H1 (cell line): ENCODE results near the gene JMJD1C. TPM values are rescaled to one million over a fixed set of nuclear protein-coding genes. Genes with fewer than 3 reads are reported as not detected.

Experiments used
- CTCF ChIA-PET: fragments of 300-600 bp; sonication (Branson Sonifier 250); formaldehyde crosslinking; loops from one replicate; lab custom pipeline; 2021; ENCODE audit not compliant: partially characterized antibody; lab: Charles Lee
- POLR2A ChIA-PET: fragments of 300-600 bp; sonication (Branson Sonifier 250); formaldehyde crosslinking; loops from one replicate; lab custom pipeline; 2021; ENCODE audit warnings: inconsistent platforms; ENCODE audit not compliant: partially characterized antibody; lab: Charles Lee
- DNase-seq, 2 experiments: peaks; one replicate each; pipeline versions ENCODE4 v3.0.0 to v3.0.0-alpha.2; 2010 to 2022; ENCODE audit warnings: low spot score in 2 of 2, low read depth in 1 of 2, mixed read lengths in 1 of 2
- FAIRE-seq: peaks from 2 replicates; lab custom pipeline; 2011; peaks lifted over from hg19 to GRCh38; lab: Jason Lieb, UNC
- H2AFZ ChIP-seq: 2 replicates; pipeline ENCODE4 v1.8.1; 2012; ENCODE audit warnings: low read length, inconsistent platforms
- H2AK5ac ChIP-seq: 2 replicates; pipeline ENCODE4 v1.6.1; 2013; ENCODE audit warnings: low read depth, low read length
- H2BK120ac ChIP-seq: replicated peaks from 2 replicates; pipeline ENCODE3; 2013; ENCODE audit warnings: low read depth, low read length, inconsistent platforms
- H2BK12ac ChIP-seq: 2 replicates; pipeline ENCODE4 v1.6.1; 2013; ENCODE audit warnings: low read depth, low read length
- H2BK15ac ChIP-seq: 2 replicates; pipeline ENCODE4 v1.6.1; 2013; ENCODE audit warnings: low read length
- H2BK20ac ChIP-seq: 2 replicates; pipeline ENCODE4 v1.6.1; 2013; ENCODE audit warnings: low read length
- H2BK5ac ChIP-seq: 2 replicates; pipeline ENCODE4 v1.6.1; 2013; ENCODE audit warnings: low read depth, low read length
- H3K14ac ChIP-seq: 2 replicates; pipeline ENCODE4 v1.6.1; 2013; ENCODE audit warnings: inconsistent platforms; ENCODE audit not compliant: insufficient read length
- H3K18ac ChIP-seq: 2 replicates; pipeline ENCODE4 v1.6.1; 2013; ENCODE audit warnings: low read length; ENCODE audit errors: extremely low read depth
- H3K23ac ChIP-seq: 2 replicates; pipeline ENCODE4 v1.6.1; 2013; ENCODE audit warnings: inconsistent platforms; ENCODE audit not compliant: insufficient read length
- H3K23me2 ChIP-seq: 2 replicates; pipeline ENCODE4 v1.6.1; 2013; ENCODE audit warnings: low read depth, low read length
- H3K27ac ChIP-seq: 2 replicates; pipeline ENCODE4 v1.6.1; 2011; ENCODE audit warnings: low read depth, low read length, inconsistent platforms
- H3K27me3 ChIP-seq, 4 experiments: replicated peaks in 1 of 4; 1 replicate in 1 of 4; 2 replicates in 3 of 4; pipeline versions ENCODE4 v1.6.1 to v1.8.1; 2011 to 2013; ENCODE audit warnings: low read length in 3 of 4, mild to moderate bottlenecking in 3 of 4, inconsistent platforms in 2 of 4, mixed read lengths in 2 of 4, moderate library complexity in 1 of 4; ENCODE audit not compliant: control insufficient read depth in 3 of 4, insufficient read depth in 3 of 4; ENCODE audit errors: extremely low read depth in 1 of 4
- H3K36me3 ChIP-seq, 4 experiments: 2 replicates each; pipeline versions ENCODE4 v1.6.1 to v1.8.1; 2011 to 2013; ENCODE audit warnings: mild to moderate bottlenecking in 4 of 4, low read length in 3 of 4, moderate library complexity in 2 of 4, control low read depth in 1 of 4, inconsistent platforms in 1 of 4; ENCODE audit not compliant: insufficient read depth in 4 of 4, control insufficient read depth in 2 of 4
- H3K4ac ChIP-seq: replicated peaks from 2 replicates; pipeline ENCODE3; 2013; ENCODE audit warnings: low read length, low read depth, mixed read lengths, inconsistent platforms; ENCODE audit not compliant: insufficient read length
- H3K4me1 ChIP-seq, 4 experiments: replicated peaks in 1 of 4; 1 replicate in 1 of 4; 2 replicates in 3 of 4; pipeline versions ENCODE4 v1.6.1 to v1.8.1; 2011 to 2013; ENCODE audit warnings: low read length in 3 of 4, inconsistent platforms in 2 of 4, mixed read lengths in 1 of 4; ENCODE audit not compliant: insufficient read depth in 4 of 4, control insufficient read depth in 3 of 4
- H3K4me2 ChIP-seq, 2 experiments: 2 replicates each; pipeline versions ENCODE4 v1.6.1 to v1.8.1; 2011 to 2013; ENCODE audit warnings: low read depth in 2 of 2, low read length in 2 of 2, control low read depth in 1 of 2, inconsistent platforms in 1 of 2, mild to moderate bottlenecking in 1 of 2; ENCODE audit not compliant: insufficient read depth in 1 of 2
- H3K4me3 ChIP-seq, 4 experiments: fragments of 200-600, 300-600 bp in 1 of 4; sonication (generic), shearing (Covaris generic), sonication (Bioruptor Twin) in 1 of 4; 2 replicates each; pipeline versions ENCODE4 v1.5.1 to v1.8.1; 2011 to 2016; ENCODE audit warnings: low read length in 4 of 4, low read depth in 3 of 4, control low read depth in 2 of 4, inconsistent platforms in 2 of 4, mild to moderate bottlenecking in 2 of 4, mixed read lengths in 1 of 4, moderate library complexity in 1 of 4; ENCODE audit not compliant: insufficient read depth in 2 of 4; ENCODE audit errors: extremely low read depth in 1 of 4
- H3K56ac ChIP-seq: replicated peaks from 2 replicates; pipeline ENCODE3; 2013; ENCODE audit warnings: low read depth, mild to moderate bottlenecking, mixed read lengths, low read length, inconsistent platforms; ENCODE audit not compliant: insufficient read length
- H3K79me1 ChIP-seq: 2 replicates; pipeline ENCODE4 v1.6.1; 2013; ENCODE audit warnings: low read depth, low read length, control low read depth
- H3K79me2 ChIP-seq, 2 experiments: 2 replicates each; pipeline versions ENCODE4 v1.6.1 to v1.8.1; 2012 to 2013; ENCODE audit warnings: low read length in 2 of 2, mild to moderate bottlenecking in 2 of 2, inconsistent platforms in 1 of 2; ENCODE audit not compliant: insufficient read depth in 2 of 2, control insufficient read depth in 1 of 2
- H3K9ac ChIP-seq, 4 experiments: replicated peaks in 1 of 4; 1 replicate in 1 of 4; 2 replicates in 3 of 4; pipeline versions ENCODE4 v1.6.1 to v1.8.1; 2011 to 2013; ENCODE audit warnings: low read depth in 3 of 4, low read length in 3 of 4, control low read depth in 2 of 4, mild to moderate bottlenecking in 2 of 4, moderate library complexity in 2 of 4, inconsistent platforms in 1 of 4; ENCODE audit errors: extremely low read depth in 1 of 4
- H3K9me3 ChIP-seq, 2 experiments: 2 replicates each; pipeline versions ENCODE4 v1.6.1 to v1.8.1; 2012 to 2013; ENCODE audit warnings: mild to moderate bottlenecking in 2 of 2, moderate library complexity in 2 of 2, control low read depth in 1 of 2, inconsistent platforms in 1 of 2, low read depth in 1 of 2, low read length in 1 of 2, mixed read lengths in 1 of 2; ENCODE audit not compliant: insufficient read depth in 2 of 2
- H4K20me1 ChIP-seq, 2 experiments: replicated peaks in 1 of 2; 2 replicates each; pipeline versions ENCODE3 to v1.8.1; 2011 to 2013; ENCODE audit warnings: inconsistent platforms in 2 of 2, low read length in 2 of 2, mild to moderate bottlenecking in 1 of 2; ENCODE audit not compliant: insufficient read depth in 2 of 2, control insufficient read depth in 1 of 2
- H4K5ac ChIP-seq: 2 replicates; pipeline ENCODE4 v1.6.1; 2013; ENCODE audit warnings: low read length, low read depth, mixed read lengths, inconsistent platforms; ENCODE audit not compliant: insufficient read length
- H4K8ac ChIP-seq: 2 replicates; pipeline ENCODE4 v1.8.0; 2013; ENCODE audit warnings: mild to moderate bottlenecking, moderate library complexity, low read length, inconsistent platforms; ENCODE audit not compliant: insufficient read depth; ENCODE audit errors: extremely low read depth
- H4K91ac ChIP-seq: replicated peaks from 2 replicates; pipeline ENCODE3; 2013; ENCODE audit warnings: low read length, mixed read lengths, inconsistent platforms; ENCODE audit not compliant: insufficient read length
- EGR1 ChIP-seq: IDR thresholded peaks from 2 replicates; pipeline ENCODE4 v1.6.1; 2011; ENCODE audit warnings: low read depth, low read length, borderline replicate concordance
- MAFK ChIP-seq: IDR thresholded peaks from 2 replicates; pipeline ENCODE4 v1.6.1; 2012; ENCODE audit warnings: low read depth, mild to moderate bottlenecking, improper control_type of control experiment, low read length
- TAF1 ChIP-seq: IDR thresholded peaks from 2 replicates; pipeline ENCODE4 v1.6.1; 2011; ENCODE audit warnings: mild to moderate bottlenecking, low read depth, low read length
- TBP ChIP-seq: IDR thresholded peaks from 2 replicates; pipeline ENCODE4 v1.6.1; 2011; ENCODE audit warnings: low read depth, low read length, improper control_type of control experiment
- TCF12 ChIP-seq: IDR thresholded peaks from 2 replicates; pipeline ENCODE4 v1.6.1; 2011; ENCODE audit warnings: low read depth, mild to moderate bottlenecking, low read length
- WGBS, 2 experiments: shearing (Covaris generic) in 1 of 2; methylation state at CpG; one replicate each; pipeline versions ENCODE4 v1.1.6 to v1.1.7; 2013 to 2015; ENCODE audit warnings: low lambda C conversion rate in 2 of 2, mixed read lengths in 2 of 2, inconsistent platforms in 1 of 2, low coverage in 1 of 2, missing lambda C conversion rate in 1 of 2; ENCODE audit not compliant: insufficient replicate concordance in 2 of 2, insufficient coverage in 1 of 2, insufficient read length in 1 of 2; ENCODE audit errors: extremely low coverage in 1 of 2, missing lambda C conversion rate in 1 of 2; 5-methylcytosine and 5-hydroxymethylcytosine counted together
- polyA plus RNA-seq, 7 experiments: library from polyadenylated mRNA; depleted of rRNA in 3 of 7; stranded (reverse) in 5 of 7; unstranded in 2 of 7; fragments of >200 nt in 5 of 7; fragments of 200-250 nt in 2 of 7; gene quantifications; 1 replicate in 5 of 7; 2 replicates in 1 of 7; 4 replicates in 1 of 7; pipeline versions ENCODE4 v1.2.1 to v1.2.3, GENCODE V29; 2011 to 2013; ENCODE audit warnings: missing spikeins in 2 of 7, mixed read lengths in 2 of 7
- total RNA-seq: library from RNA; stranded (reverse); fragmentation: NEBNext Ultra II Directional; extraction: Animal tissue kit (Norgen Biotek cat#: 25700); gene quantifications from 2 replicates; pipeline ENCODE4 v1.2.1, GENCODE V29; 2021

The JMJD1C gene
- total and polyA plus RNA-seq, 2 of the 8 experiments (the other 6 are each of a cell fraction or from before 2014, with no cell fraction given) = 54.5 to 210 TPM

DNA sequence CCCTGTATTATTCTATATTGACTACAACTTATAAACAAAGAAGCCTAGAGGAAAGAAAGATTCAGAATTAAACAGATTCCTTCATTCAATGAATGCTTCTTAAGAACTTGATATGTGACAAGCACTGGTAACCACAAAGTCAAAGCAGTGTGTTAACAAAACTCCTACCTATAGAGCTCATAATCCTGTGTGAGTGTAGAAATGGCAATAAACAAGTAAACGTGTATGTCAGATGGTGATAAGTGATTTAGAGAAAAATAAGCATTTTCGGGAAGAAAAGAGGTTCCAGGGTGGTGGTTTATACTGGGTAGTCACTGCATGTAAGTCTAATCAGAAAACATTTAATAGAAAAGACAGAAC, 141.3 kb downstream of the JMJD1C start:
- FAIRE-seq = no peak
- POLR2A ChIA-PET = interaction anchor here (0.6 kb wide), 1 partner anchor 19 kb away, joined by 3 read pairs; no protein-coding TSS in a partner anchor
- CTCF ChIA-PET = interaction anchor here (0.6 to 1.6 kb wide), 4 partner anchors 10 to 353 kb away, joined by 3 to 6 read pairs (median 4); no protein-coding TSS in a partner anchor
- TF ChIP-seq EGR1 (no peak), MAFK (no peak), TAF1 (no peak), TCF12 (no peak), TBP (no peak)

More for the DNA sequence above, 141.3 kb downstream of the JMJD1C start:
- 93% methylated on average over 2 of the region's 2 CpGs; no CpG with 5 or more reads in 1 of the 2 experiments for WGBS, 2 experiments
- H3K56ac ChIP-seq = no peak overlapping the region
- H3K23me2 ChIP-seq = no peaks in the 10 kb centered on the region
- no peak overlapping the region for H3K14ac ChIP-seq
- H4K91ac ChIP-seq = no peak overlapping the region
- H3K9me3 ChIP-seq = no peaks in the 10 kb centered on the region
- H2BK12ac ChIP-seq = no peak overlapping the region
- H3K79me2 ChIP-seq = peaks cover 0 to 32% of the 10 kb centered on the region in 2 experiments; a peak in 2 of 4 replicates
- H2BK15ac ChIP-seq = no peak overlapping the region
- DNase-seq = no peak
- no peak overlapping the region for H3K9ac ChIP-seq
- H3K4me3 ChIP-seq = no peak overlapping the region
- H3K27ac ChIP-seq = no peak overlapping the region
- no peak overlapping the region for H3K4ac ChIP-seq
- H4K8ac ChIP-seq = no peak overlapping the region
- H3K4me1 ChIP-seq = 0 out of 7 replicates have a peak, but pooled peaks cover 0 to 2% (median 0%) of the 10 kb centered on the region in 4 experiments
- H2BK5ac ChIP-seq = no peak overlapping the region
- no peaks in the 10 kb centered on the region for H4K20me1 ChIP-seq
- no peaks in the 10 kb centered on the region for H3K36me3 ChIP-seq
- no peak overlapping the region for H3K4me2 ChIP-seq
- H3K23ac ChIP-seq = no peak overlapping the region
- no peak overlapping the region for H2AFZ ChIP-seq
- no peak overlapping the region for H4K5ac ChIP-seq
- no peak overlapping the region for H2AK5ac ChIP-seq
- no peaks in the 10 kb centered on the region; the same call in none of the 2 replicates for H3K79me1 ChIP-seq
- no peak overlapping the region for H3K18ac ChIP-seq
- H2BK120ac ChIP-seq = no peak overlapping the region
- no peak overlapping the region for H2BK20ac ChIP-seq
- no peaks in the 10 kb centered on the region for H3K27me3 ChIP-seq
